GM12892 (cell line): Measurements from ENCODE around the gene CPHXL.

ENCODE experiments used
- DNase-seq: peaks from one replicate; pipeline ENCODE4 v3.0.0; 2011; ENCODE audit not compliant: insufficient read length
- FAIRE-seq: peaks from 2 replicates; lab custom pipeline; 2011; peaks lifted over from hg19 to GRCh38; lab: Jason Lieb, UNC
- POLR2A ChIP-seq: IDR thresholded peaks from 2 replicates; pipeline ENCODE4 v1.6.1; 2011; ENCODE audit warnings: low read depth, low read length, control low read depth
- POLR2AphosphoS5 ChIP-seq: IDR thresholded peaks from 2 replicates; pipeline ENCODE4 v1.6.1; 2011; ENCODE audit warnings: low read depth, low read length, control low read depth
- TAF1 ChIP-seq: IDR thresholded peaks from 2 replicates; pipeline ENCODE4 v1.6.1; 2011; ENCODE audit warnings: low read depth, mild to moderate bottlenecking, control low read depth, low read length, borderline replicate concordance

Gene CPHXL

DNA sequence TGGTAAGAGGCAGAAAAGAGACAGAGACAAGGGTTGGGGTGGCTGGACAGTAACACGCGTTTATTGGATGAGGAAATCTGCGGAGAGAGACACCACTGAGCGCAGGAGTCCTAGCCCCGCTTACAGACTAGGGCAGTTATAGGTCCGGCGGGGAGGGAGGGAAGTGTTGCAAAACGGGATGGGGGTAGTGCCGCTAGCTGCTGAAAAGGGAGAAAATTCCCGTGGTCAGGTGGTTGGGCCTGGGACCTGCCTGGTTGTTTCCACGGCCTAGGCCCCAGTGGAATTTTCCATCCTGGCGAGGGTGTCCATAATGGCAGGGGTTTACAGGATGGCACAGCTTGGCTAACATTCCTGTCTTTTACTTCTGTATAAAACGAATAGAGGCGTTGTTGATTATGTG lies 44.0 kb downstream of the CPHXL start:
- FAIRE-seq (no peak), DNase-seq (no peak)
- TF ChIP-seq POLR2A: no peak
- TF ChIP-seq POLR2AphosphoS5: no peak

DNA sequence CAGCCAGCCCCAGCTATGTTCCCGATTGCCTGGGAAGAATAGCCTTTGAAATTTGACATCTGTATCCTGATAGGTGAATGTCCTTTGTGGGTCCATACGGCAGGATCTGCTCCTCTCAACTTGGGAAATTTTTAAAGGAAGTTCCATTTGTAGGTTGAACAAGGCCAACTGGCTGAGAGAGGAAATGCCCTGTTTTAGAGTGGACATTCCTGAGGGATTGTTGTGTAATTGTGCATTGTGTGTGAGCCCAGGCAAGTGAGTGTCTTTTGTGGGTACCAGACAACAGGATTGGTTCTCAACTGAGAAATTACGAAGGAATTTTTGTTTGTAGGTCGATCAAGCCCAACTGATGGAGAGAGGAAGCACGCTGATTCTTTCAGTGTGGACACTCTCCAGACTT lies 46.9 kb downstream of the CPHXL start:
- no peak for DNase-seq
- TF ChIP-seq TAF1 (no peak), POLR2A (no peak), POLR2AphosphoS5 (no peak)
- no peak for FAIRE-seq

DNA sequence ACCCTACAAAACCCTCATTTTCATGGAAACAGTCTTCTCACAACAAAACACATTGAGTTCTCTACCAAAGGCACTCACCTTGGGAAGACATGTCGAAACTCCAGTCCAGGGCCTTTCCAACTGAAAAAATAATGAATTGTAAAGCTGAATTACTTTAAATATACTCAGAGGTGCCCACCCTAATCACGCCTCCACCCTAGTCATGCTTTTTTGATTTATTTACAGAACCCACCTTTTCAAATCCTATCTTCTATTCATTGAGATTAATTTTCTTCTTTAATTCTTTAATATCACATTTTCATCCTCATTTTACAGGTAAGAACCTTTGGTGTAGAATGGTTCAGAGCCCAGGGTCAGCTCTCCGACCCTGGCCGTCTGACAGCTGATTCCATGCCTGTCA lies 49.4 kb downstream of the CPHXL start, which contains the start of gene CPHXL2:
Gene CPHXL2 (minus strand): TSS at position 101 of the 400 bp plus-strand sequence. CDS start 10 bp downstream, at position 91.
- FAIRE-seq (no peak), DNase-seq (no peak)
- TF ChIP-seq POLR2AphosphoS5 (no peak), POLR2A (no peak), TAF1 (no peak)

DNA sequence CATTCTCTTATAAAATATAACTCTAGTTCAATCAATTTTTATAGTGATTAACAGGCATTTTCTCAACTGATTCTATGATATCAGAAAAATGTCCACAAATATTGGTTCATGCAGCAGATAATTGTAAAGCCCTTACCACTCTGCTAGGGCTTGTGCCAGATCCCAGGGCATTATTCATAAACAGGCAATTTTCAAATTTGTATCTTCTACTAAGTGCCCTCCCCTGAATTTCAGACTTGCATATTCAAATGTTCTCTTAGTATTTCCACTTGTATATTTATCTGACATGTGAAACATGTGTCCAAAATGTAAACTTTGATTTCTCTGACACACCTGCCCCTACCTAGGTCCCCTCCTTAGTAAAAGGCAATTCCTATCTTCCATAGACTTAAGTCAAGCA lies 58.8 kb downstream of the CPHXL start:
- TF ChIP-seq TAF1 (no peak), POLR2AphosphoS5 (no peak), POLR2A (no peak)
- FAIRE-seq: no peak

More for the DNA sequence above, 58.8 kb downstream of the CPHXL start:
- DNase-seq: no peak
